ENCODE measurements around the gene OR10AD1.
"Not testable (repeated sequence)": the region's sequence is repeated elsewhere in the genome, so short reads cannot be mapped to it uniquely, and the experiment has no call there.

Gene OR10AD1, protein sequence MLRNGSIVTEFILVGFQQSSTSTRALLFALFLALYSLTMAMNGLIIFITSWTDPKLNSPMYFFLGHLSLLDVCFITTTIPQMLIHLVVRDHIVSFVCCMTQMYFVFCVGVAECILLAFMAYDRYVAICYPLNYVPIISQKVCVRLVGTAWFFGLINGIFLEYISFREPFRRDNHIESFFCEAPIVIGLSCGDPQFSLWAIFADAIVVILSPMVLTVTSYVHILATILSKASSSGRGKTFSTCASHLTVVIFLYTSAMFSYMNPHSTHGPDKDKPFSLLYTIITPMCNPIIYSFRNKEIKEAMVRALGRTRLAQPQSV

DNA sequence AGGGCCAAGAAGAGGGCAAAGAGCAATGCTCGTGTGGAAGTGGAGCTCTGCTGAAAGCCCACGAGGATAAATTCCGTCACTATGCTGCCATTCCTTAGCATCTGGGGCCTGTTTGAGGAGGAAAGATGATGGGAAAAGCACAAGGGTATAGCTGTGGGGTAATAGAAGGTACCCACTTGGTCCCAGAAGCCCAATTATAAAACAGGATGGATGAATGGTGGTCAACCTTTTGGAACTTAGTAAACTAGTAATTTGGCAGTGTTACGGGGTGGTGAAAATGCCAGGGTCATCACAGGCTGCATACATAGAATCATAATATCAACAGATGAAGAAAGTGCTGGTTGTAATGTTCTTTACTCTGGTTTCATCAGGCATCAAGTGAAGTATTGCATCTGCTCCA is at the start of gene OR10AD1:
TSS of gene OR10AD1 (minus strand) at position 101 of the 400 bp plus-strand sequence. CDS start at position 101, 0 bp downstream.
- no peak for DNase-seq

DNA sequence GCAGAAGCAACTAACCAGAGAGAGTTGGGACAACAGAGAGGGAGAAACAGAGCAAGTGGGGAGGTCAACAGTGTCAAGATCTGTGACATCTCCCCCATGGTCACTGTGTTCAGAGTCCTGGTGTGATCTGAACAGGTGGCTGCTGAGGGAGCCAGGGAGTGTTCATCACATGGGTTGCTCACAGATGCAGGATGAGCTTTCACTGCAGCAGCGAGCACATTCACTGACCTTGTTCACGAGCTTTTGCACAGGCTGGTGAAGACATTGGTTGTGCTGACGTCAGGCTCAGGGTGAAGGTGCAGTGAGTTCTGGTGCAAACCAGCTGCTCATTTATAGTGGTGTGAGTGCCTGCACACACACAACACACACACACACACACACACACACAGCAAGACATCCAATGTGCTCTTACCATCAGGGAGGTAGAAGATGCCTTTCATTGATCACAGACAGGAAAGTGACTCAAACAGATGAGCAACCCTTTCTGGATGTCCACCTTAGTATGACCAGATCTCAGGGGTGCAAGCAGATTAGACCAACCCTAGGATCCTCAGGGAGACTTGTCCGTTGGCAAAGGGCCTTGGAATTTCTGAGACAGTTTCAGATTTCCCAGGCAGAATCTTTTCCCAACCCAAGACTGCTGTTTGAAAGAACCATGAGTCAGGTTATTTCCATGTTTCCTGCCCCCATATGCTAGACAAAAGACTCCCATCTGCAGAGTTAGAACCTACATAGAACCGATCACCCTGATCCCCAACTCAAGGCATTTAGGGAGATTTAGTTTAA is 44.3 kb upstream of the OR10AD1 start:
- no peak for DNase-seq

- DNase-seq = no peak
Observed at GRCh38 chr12:48237162-48237561, 34.1 kb upstream of the OR10AD1 start.

GRCh38 chr12:48235796-48236333 is 32.8 kb upstream of the OR10AD1 start:
- no peak for DNase-seq

- not testable (repeated sequence) for DNase-seq
Observed at GRCh38 chr12:48231169-48231958, 28.3 kb upstream of the OR10AD1 start.

GRCh38 chr12:48224533-48224932 is 21.4 kb upstream of the OR10AD1 start:
- DNase-seq = not testable (repeated sequence)

- DNase-seq = no peak
Observed at GRCh38 chr12:48221645-48222044, 18.6 kb upstream of the OR10AD1 start.

DNA sequence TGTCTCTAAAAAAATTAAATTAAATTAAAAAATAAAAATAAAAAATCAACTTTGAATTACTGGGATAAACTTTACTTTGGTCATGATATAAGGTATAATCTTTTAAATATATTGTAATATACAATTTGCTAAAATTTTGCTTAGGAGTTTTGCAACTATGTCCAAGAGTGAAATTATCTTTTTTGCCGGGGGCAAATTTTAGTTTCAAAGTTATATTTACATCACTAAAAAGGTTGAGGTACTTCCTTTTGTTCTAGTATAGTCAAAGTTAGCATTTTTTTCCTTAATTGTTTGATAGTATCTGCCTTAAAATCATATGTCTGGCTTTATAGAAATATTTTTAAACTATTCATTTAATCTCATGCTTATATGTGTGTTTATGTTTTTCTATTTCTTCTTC is 17.6 kb upstream of the OR10AD1 start:
- DNase-seq = no peak

DNA sequence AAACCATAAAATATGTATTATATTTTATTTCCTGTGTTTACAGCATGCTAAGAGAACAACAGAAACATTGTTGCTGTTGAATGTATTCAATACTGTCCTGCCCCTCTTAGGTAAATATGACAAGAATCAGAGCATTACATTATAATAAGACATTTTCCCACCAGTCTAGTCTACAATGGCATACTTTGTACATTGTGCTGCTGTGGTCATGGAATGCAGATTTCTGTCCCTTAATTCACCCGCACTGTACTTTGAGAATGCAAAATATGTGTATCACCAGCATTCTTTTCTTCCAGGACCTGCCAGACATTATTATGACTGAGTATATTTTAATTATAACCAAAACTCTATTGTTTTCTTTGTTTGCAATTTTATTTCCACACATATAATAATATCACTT is 16.5 kb upstream of the OR10AD1 start:
- no peak for DNase-seq

GRCh38 chr12:48216785-48217184 is 13.7 kb upstream of the OR10AD1 start:
- DNase-seq = no peak

GRCh38 chr12:48209495-48209894 is 6.4 kb upstream of the OR10AD1 start:
- not testable (repeated sequence) for DNase-seq

- no peak for DNase-seq
Observed at GRCh38 chr12:48202766-48203165, 326 bp downstream of the OR10AD1 start.

DNA sequence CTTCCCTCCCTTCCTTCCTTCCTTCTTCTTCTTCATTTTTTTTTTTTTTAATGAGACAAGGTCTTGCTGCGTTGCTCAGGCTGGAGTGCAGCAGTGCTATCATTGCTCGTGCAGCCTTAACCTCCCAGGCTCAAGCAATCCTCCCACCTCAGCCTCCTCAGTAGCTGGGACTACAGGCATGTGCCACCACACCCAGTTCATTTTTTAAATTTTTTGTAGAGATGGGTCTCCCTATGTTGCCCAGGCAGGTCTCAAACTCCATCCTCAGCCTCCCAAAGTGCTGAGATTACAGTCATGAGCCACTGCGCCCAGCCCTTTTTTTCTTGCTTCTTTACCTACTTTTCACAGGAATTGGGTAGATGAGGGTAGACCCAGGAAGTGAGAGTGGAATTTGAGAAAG is 1.6 kb downstream of the OR10AD1 start:
- DNase-seq = no peak

GRCh38 chr12:48201091-48201490 is 2.0 kb downstream of the OR10AD1 start:
- no peak for DNase-seq

- no peak for DNase-seq
Observed at GRCh38 chr12:48199774-48200221, 3.3 kb downstream of the OR10AD1 start.

GRCh38 chr12:48198985-48199384 is 4.1 kb downstream of the OR10AD1 start:
- DNase-seq = no peak

DNA sequence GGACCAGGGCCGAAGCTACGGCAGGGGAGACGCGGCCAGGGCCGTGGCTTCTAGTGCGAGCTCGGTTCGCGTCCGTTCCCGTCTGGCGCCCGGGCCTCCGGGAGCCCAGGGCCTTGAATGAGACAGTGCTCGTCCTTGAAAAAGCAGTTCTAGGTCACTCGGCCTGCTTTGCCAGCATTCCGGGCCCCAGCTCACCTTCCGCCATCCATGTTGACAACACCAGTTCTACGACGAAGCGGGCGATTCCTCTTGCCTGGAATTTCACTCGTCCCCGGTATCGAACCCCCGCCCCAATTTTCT is 4.5 kb downstream of the OR10AD1 start:
- peak; percentile 15 for DNase-seq

DNA sequence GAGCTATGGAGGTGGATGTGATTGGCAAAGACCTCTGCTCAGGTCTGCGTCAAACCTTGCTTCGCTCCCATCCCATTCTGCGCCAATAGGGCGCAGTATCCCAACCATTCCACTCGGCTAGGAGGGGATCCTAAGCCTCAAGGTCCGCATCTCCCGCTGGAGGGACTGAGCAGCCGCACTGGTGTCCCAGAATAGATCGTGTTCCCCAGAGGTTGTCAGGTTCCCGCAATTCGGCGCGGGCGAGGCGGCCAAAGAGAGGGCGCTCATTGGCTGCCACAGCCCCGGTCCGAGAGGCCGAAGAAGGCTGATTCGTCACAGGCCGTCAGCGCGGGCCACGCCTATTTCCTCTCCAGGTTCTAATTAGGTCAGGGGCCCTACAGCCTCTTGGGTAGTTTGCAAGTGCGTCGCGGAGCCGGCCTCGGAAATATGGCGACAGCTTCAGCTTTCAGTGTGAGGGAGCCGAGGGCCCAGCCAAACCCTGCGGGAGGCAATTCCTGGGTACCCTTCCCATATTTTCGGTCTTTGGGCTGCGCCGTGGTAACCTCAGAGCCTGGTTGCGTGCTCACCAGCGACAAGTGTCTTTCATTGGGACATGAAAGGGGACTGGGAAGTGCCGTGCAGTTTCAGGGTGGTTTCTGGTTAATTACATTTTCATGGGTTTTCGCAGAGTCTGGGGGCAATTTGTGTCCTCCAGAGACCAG is 5.0 kb downstream of the OR10AD1 start:
- peak; percentile 93 for DNase-seq

GRCh38 chr12:48197549-48197970 is 5.5 kb downstream of the OR10AD1 start:
- peak; percentile 57 for DNase-seq

GRCh38 chr12:48194799-48195201 is 8.3 kb downstream of the OR10AD1 start:
- DNase-seq = no peak

DNA sequence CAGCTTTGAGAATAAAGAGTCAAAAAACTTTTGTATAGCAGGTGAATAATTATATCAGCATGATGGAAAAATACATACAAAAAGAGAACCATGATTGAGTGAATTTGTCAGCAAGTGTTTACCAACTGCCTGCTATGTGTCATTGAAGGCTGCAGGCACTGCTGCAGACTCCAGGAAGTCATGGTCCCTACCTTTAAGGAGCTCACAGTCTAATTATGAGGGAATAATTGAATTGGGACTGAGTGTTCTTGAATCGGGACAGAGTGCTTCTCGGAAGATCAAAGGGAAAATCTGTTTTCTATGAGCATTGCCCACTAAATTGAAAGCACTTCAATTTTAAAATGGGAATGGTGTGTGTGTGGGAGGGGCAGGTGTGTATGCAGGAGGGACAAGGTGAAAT is 9.5 kb downstream of the OR10AD1 start:
- no peak for DNase-seq

- no peak for DNase-seq
Observed at GRCh38 chr12:48192861-48193260, 10.2 kb downstream of the OR10AD1 start.

DNA sequence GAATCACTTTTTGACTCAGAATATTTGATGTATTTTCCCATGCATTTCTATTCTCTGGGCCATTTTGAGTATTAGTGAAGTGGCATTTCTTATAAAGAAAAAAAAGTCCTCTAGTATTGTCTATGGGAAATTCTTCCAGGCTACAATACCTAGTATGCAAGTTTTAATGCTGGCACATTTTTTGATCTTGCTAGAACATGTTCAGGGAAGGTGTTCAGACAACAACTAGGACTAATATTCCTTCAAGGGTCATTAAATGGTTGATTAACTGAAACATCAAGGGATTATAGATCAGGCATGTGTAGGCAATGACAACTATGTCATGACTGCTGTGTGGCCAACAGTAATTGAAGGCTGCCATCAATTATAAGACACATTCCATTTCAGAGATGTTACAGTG is 12.0 kb downstream of the OR10AD1 start:
- no peak for DNase-seq
